CD4-positive, alpha-beta memory T cell (primary cell): Measurements from ENCODE around the gene CSNK2A2. TPM values are rescaled to one million over a fixed set of nuclear protein-coding genes. Genes with fewer than 3 reads are reported as not detected.

Source experiments
- CTCF ChIA-PET: fragments of 350-600 bp; sonication (Branson Sonifier 250); formaldehyde crosslinking; loops from one replicate; lab custom pipeline; 2021; ENCODE audit warnings: inconsistent platforms; ENCODE audit not compliant: partially characterized antibody; lab: Charles Lee
- POLR2A ChIA-PET: fragments of 350-600 bp; sonication (Branson Sonifier 250); formaldehyde crosslinking; loops from one replicate; lab custom pipeline; 2021; ENCODE audit not compliant: partially characterized antibody; lab: Charles Lee
- DNase-seq, 5 donors: peaks; one replicate each; pipeline versions ENCODE4 v3.0.0 to v3.0.0-alpha.2; 2020 to 2022; ENCODE audit warnings: mixed read lengths in 1 of 5
- H3K27ac ChIP-seq: one replicate; pipeline ENCODE4 v1.7.0; 2013; ENCODE audit warnings: low read depth, low read length
- H3K27me3 ChIP-seq: 2 replicates; pipeline ENCODE4 v1.7.0; 2013; ENCODE audit warnings: mild to moderate bottlenecking, low read length, moderate library complexity; ENCODE audit not compliant: insufficient read depth
- H3K36me3 ChIP-seq: 2 replicates; pipeline ENCODE4 v1.7.0; 2013; ENCODE audit warnings: mild to moderate bottlenecking, low read length, moderate library complexity; ENCODE audit not compliant: insufficient read depth
- H3K4me1 ChIP-seq: 2 replicates; pipeline ENCODE4 v1.7.0; 2013; ENCODE audit warnings: mild to moderate bottlenecking, low read length, moderate library complexity; ENCODE audit not compliant: insufficient read depth
- H3K4me3 ChIP-seq, 2 donors: one replicate each; pipeline ENCODE4 v1.7.0; 2013; ENCODE audit warnings: low read length in 2 of 2, mild to moderate bottlenecking in 1 of 2
- H3K9me3 ChIP-seq, 2 donors: one replicate each; pipeline ENCODE4 v1.7.0; 2013; ENCODE audit warnings: low read length in 2 of 2, control low read depth in 1 of 2; ENCODE audit not compliant: control insufficient read depth in 1 of 2
- H3K27ac Mint-ChIP-seq, 7 donors: one replicate each; pipeline ENCODE4 v1.8.0; 2020 to 2021; ENCODE audit warnings: mixed read lengths in 7 of 7, mild to moderate bottlenecking in 6 of 7, inconsistent platforms in 3 of 7, moderate library complexity in 3 of 7
- H3K27me3 Mint-ChIP-seq, 2 donors: one replicate each; pipeline ENCODE4 v1.8.0; 2020 to 2021; ENCODE audit warnings: mixed read lengths in 2 of 2
- H3K36me3 Mint-ChIP-seq, 2 donors: one replicate each; pipeline ENCODE4 v1.8.0; 2020 to 2021; ENCODE audit warnings: mixed read lengths in 2 of 2, inconsistent platforms in 1 of 2, mild to moderate bottlenecking in 1 of 2
- H3K4me1 Mint-ChIP-seq, 4 donors: one replicate each; pipeline ENCODE4 v1.8.0; 2020 to 2021; ENCODE audit warnings: mixed read lengths in 4 of 4, mild to moderate bottlenecking in 1 of 4
- H3K4me3 Mint-ChIP-seq, 8 donors: one replicate each; pipeline ENCODE4 v1.8.0; 2020 to 2021; ENCODE audit warnings: mixed read lengths in 8 of 8, mild to moderate bottlenecking in 7 of 8, moderate library complexity in 6 of 8, inconsistent platforms in 3 of 8
- H3K9me3 Mint-ChIP-seq, 8 donors: one replicate each; pipeline ENCODE4 v1.8.0; 2020 to 2021; ENCODE audit warnings: mixed read lengths in 8 of 8, mild to moderate bottlenecking in 5 of 8, inconsistent platforms in 3 of 8, moderate library complexity in 1 of 8
- intact Hi-C: fragments of 100-400 bp; cut with micrococcal nuclease; formaldehyde crosslinking; loops from one replicate; pipeline ENCODE4 v1.15.1; 2023
- polyA plus RNA-seq, 2 donors: library from polyadenylated mRNA; unstranded; fragments of 300-500 nt; fragmentation: Illumina TruSeq; gene quantifications; one replicate each; pipeline ENCODE4 v1.2.3, GENCODE V29; 2021
- total RNA-seq, 2 experiments: library from RNA; stranded (reverse); gene quantifications; one replicate each; pipeline ENCODE4 v1.2.3, GENCODE V29; 2021

Gene CSNK2A2
- total and polyA plus RNA-seq, 4 experiments from 2014 or later, result 9.7 to 63.6 (median 39.1) TPM

DNA sequence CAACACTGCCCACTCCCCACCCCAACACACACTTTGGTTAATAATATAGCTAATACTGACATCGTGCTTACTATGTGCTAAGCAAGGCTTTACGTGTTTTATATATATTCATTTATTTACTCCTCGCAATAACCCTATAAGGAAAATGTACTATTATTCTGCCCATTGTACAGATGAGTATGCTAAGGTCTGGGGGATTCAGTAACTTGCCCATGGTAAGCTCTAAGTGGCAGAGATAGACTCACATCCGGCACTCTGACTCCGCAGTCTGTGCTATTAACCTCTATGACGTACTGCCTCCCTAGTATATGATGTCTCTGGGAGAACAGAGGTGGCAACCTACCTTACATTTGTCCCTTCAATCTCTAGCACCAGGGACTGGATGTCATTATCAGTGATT is 81.4 kb downstream of the CSNK2A2 start:
- CTCF ChIA-PET, result interaction anchor here (1.2 to 1.5 kb wide), 4 partner anchors 11 to 217 kb away, joined by 3 to 5 read pairs (median 3); no protein-coding TSS in a partner anchor

DNA sequence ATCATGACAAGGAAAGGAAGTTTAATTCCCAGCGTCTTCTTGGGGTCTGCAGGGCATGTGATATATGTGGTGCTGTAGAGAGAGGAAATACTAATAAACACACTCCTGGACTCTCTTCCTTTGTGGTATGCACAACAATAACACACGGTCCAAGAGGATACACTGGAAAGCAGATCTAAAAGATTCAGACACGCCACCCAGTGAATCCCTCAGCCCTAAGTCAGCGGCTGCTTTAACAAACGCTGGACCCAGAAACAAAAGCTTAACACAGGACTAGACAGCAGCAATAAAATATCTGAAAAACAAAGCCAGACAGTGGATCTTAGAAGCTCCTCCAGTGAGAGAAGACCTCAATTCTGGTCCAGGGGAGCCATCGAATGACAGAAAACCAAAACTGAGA is 81.8 kb downstream of the CSNK2A2 start:
- Mint-ChIP-seq H3K9me3 (peaks cover 0 to 4% (median 0%) of the 10 kb centered on the region in 8 donors), H3K27me3 (no peaks in the 10 kb centered on the region), H3K27ac (peak overlapping the region in 1 of 7 donors; percentile 56), H3K4me3 (no peak overlapping the region), H3K36me3 (peaks cover 33 to 54% of the 10 kb centered on the region in 2 donors), H3K4me1 (peaks cover 13 to 18% (median 14%) of the 10 kb centered on the region in 4 donors)
- Histone ChIP-seq H3K27ac (no peak overlapping the region), H3K27me3 (no peaks in the 10 kb centered on the region), H3K4me1 (peaks cover 6% of the 10 kb centered on the region), H3K9me3 (no peaks in the 10 kb centered on the region), H3K4me3 (no peak overlapping the region), H3K36me3 (peaks cover 30% of the 10 kb centered on the region)
- intact Hi-C loops, result no loop called here
- ChIA-PET POLR2A (no interaction called here), CTCF (interaction anchor here (1.2 to 1.5 kb wide), 4 partner anchors 11 to 217 kb away, joined by 3 to 5 read pairs (median 3); no protein-coding TSS in a partner anchor)
- DNase-seq, result no peak

More for the DNA sequence above, 81.4 kb downstream of the CSNK2A2 start:
- DNase-seq, result no peak
- peaks cover 33 to 54% of the 10 kb centered on the region in 2 donors for H3K36me3 Mint-ChIP-seq
- intact Hi-C loops, result no loop called here
- no peaks in the 10 kb centered on the region for H3K27me3 Mint-ChIP-seq
- Histone ChIP-seq H3K27me3 (no peaks in the 10 kb centered on the region), H3K4me3 (no peak overlapping the region), H3K27ac (no peak overlapping the region), H3K9me3 (no peaks in the 10 kb centered on the region), H3K4me1 (peaks cover 9% of the 10 kb centered on the region), H3K36me3 (peaks cover 30% of the 10 kb centered on the region)
- no peak overlapping the region for H3K4me3 Mint-ChIP-seq
- H3K4me1 Mint-ChIP-seq, result peaks cover 13 to 22% (median 15%) of the 10 kb centered on the region in 4 donors
- peaks cover 0 to 4% (median 0%) of the 10 kb centered on the region in 8 donors for H3K9me3 Mint-ChIP-seq
- POLR2A ChIA-PET, result no interaction called here
- H3K27ac Mint-ChIP-seq, result no peak overlapping the region

DNA sequence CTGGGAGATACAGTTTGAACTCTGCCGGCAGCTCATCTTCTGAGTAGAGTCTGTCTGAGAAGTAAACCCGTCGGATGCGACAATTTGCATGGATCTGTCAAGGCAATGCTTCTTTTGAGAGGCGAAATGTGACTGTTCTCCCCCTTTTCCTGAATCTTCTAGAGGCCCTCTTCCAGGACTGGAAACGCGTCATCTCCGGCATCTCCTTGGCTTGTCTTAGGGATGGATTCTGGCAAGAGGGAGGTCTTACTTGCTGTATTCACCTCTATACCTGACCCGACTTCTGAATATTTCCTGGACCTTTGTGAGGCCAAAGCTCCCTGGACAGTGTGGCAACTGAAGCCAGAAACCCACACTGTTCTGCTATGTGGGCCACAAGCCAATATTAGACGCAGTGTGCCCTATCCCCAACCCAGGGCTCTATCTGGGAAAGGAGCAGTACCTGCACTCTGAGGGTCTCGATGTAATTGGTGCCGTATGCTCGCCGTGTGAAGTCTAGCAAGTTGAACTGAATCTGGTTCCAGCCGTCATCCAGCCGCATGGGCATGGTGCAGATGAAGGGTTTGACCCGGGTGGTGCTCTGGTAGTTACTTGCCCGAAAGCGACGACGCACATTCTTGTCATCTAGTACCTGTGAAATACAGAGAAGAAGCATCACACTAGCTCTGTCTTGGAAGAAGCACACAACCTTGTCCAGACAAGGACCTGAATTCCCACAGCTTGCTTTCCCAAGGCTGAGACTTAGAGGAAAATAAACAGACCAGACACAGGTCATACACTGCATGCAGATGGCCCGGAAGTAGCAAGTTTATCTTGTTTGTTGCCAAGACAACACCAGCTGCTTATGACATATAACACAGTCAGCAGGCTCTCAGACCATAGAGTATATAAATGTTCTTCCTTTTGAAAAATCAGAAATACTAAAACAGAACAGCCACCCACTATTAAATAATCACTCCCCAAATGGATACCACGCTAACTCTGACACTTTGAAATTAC is 82.8 kb downstream of the CSNK2A2 start:
- Histone ChIP-seq H3K36me3 (peaks cover 30% of the 10 kb centered on the region), H3K4me1 (no peaks in the 10 kb centered on the region), H3K27ac (no peak overlapping the region), H3K9me3 (no peaks in the 10 kb centered on the region), H3K4me3 (no peak overlapping the region), H3K27me3 (no peaks in the 10 kb centered on the region)
- Mint-ChIP-seq H3K4me1 (peaks cover 4 to 9% (median 8%) of the 10 kb centered on the region in 4 donors), H3K36me3 (peaks cover 33 to 54% of the 10 kb centered on the region in 2 donors), H3K9me3 (peaks cover 0 to 4% (median 0%) of the 10 kb centered on the region in 8 donors), H3K4me3 (no peak overlapping the region), H3K27me3 (no peaks in the 10 kb centered on the region), H3K27ac (peak overlapping the region in 1 of 7 donors; percentile 8)
- ChIA-PET POLR2A (no interaction called here), CTCF (interaction anchor here (1.5 kb wide), 1 partner anchor 15 kb away, joined by 3 read pairs; no protein-coding TSS in a partner anchor)
- no peak for DNase-seq
- intact Hi-C loops, result no loop called here

DNA sequence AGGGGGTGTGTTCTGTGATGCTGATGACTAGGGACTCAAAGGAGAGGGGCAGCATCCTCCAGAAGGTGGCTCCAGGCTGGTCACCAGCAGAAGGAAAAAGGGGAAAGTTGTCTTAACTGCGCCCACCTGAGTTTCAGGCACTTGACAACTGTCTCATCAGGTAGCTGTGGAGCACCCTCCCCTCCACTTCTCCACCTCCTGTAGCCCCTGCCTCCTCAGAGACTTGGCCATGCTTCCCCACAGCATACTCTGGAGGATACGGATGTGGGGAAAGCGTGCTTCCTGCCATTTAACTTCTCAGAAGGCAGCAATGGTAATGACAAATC is 86.6 kb downstream of the CSNK2A2 start:
- intact Hi-C loops, result no loop called here
- H3K4me1 Mint-ChIP-seq, result no peaks in the 10 kb centered on the region
- H3K4me3 Mint-ChIP-seq, result no peak overlapping the region
- peaks cover 24% of the 10 kb centered on the region for H3K36me3 ChIP-seq
- ChIA-PET POLR2A (no interaction called here), CTCF (no interaction called here)
- no peak overlapping the region for H3K27ac ChIP-seq
- no peaks in the 10 kb centered on the region for H3K27me3 ChIP-seq
- peaks cover 33 to 38% of the 10 kb centered on the region in 2 donors for H3K36me3 Mint-ChIP-seq
- H3K4me1 ChIP-seq, result no peaks in the 10 kb centered on the region
- no peaks in the 10 kb centered on the region for H3K27me3 Mint-ChIP-seq
- H3K27ac Mint-ChIP-seq, result no peak overlapping the region
- H3K9me3 Mint-ChIP-seq, result peaks cover 0 to 2% (median 0%) of the 10 kb centered on the region in 8 donors
- no peak overlapping the region for H3K4me3 ChIP-seq
- no peak for DNase-seq
- no peaks in the 10 kb centered on the region for H3K9me3 ChIP-seq

DNA sequence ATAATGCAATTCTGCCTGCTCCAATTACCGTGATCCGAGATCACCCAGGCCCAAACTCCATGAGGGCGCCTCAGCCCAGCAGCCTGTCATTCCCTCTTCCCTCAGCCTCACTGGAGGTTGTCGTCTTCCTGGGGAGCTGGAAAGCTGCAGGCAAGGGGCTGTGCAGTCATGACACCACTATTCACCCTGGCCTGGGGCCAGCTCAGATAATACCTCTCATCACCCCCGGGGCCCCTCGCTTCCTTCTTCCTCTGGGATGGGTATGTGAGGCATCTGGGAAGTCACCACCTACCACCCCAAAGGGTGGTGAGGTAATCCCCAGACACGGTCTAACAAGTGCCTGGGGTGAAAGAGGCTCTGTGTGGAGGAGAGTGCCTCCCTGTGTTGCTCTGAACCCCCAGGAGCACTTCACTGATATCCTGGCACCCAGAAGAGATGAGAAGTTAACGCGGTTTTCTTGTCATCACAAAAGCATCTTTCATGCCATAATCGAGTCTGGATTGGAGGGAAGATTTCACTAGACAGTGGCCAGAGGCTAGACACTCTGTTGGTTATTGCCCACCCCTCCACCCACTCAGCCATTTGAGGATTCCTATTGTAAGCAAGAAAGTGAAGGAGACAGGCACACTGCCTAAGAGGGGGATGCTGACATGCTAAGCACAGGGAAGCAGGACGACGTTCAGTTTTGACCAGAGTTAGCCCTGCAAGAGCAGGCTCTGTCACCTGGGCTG is 87.2 kb downstream of the CSNK2A2 start:
- Mint-ChIP-seq H3K4me3 (no peak overlapping the region), H3K4me1 (peaks cover 0 to 3% (median 0%) of the 10 kb centered on the region in 4 donors)
- CTCF ChIA-PET, result interaction anchor here (1.7 kb wide), 1 partner anchor 13 kb away, joined by 8 read pairs; no protein-coding TSS in a partner anchor

DNA sequence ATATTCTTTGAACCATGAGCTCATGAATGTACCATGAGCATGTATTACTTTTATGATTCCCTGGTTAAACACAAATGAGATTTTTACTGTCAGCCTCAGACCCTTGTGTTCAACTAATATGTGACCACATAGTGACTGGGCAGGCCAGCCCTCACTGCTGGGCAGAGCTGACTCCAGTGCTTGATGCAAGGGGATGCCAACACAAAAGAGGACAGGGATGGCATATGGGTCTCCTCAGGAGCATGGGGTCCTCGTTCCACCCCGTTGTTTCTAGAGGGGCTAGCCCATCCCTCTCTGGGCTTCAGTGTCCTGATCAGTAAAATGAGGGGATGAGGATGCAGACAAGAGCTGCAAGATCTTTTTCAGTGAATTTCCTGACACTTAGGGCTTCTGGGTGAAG is 88.0 kb downstream of the CSNK2A2 start:
- H3K36me3 ChIP-seq, result peaks cover 10% of the 10 kb centered on the region
- H3K9me3 ChIP-seq, result no peaks in the 10 kb centered on the region
- POLR2A ChIA-PET, result interaction anchor here (0.6 kb wide), 1 partner anchor 22 kb away, joined by 3 read pairs; no protein-coding TSS in a partner anchor
- no peak overlapping the region for H3K4me3 ChIP-seq
- Mint-ChIP-seq H3K9me3 (peaks cover 0 to 3% (median 0%) of the 10 kb centered on the region in 8 donors), H3K4me3 (no peak overlapping the region), H3K4me1 (peaks cover 0 to 4% (median 0%) of the 10 kb centered on the region in 4 donors), H3K36me3 (peaks cover 19 to 24% of the 10 kb centered on the region in 2 donors), H3K27me3 (no peaks in the 10 kb centered on the region), H3K27ac (peak overlapping the region in 2 of 7 donors; percentile 32 to 46)
- no peaks in the 10 kb centered on the region for H3K4me1 ChIP-seq
- no peaks in the 10 kb centered on the region for H3K27me3 ChIP-seq
- no peak overlapping the region for H3K27ac ChIP-seq
- CTCF ChIA-PET, result interaction anchor here (0.8 to 1.7 kb wide), 2 partner anchors 10 to 12 kb away, joined by 3 to 8 read pairs; no protein-coding TSS in a partner anchor
- no peak for DNase-seq
- intact Hi-C loops, result no loop called here

More for the DNA sequence above, 87.2 kb downstream of the CSNK2A2 start:
- DNase-seq, result no peak
- Histone ChIP-seq H3K9me3 (no peaks in the 10 kb centered on the region), H3K4me1 (no peaks in the 10 kb centered on the region), H3K27me3 (no peaks in the 10 kb centered on the region), H3K27ac (no peak overlapping the region), H3K4me3 (no peak overlapping the region), H3K36me3 (peaks cover 18% of the 10 kb centered on the region)
- no peak overlapping the region for H3K27ac Mint-ChIP-seq
- no peaks in the 10 kb centered on the region for H3K27me3 Mint-ChIP-seq
- POLR2A ChIA-PET, result no interaction called here
- intact Hi-C loops, result no loop called here
- peaks cover 28 to 33% of the 10 kb centered on the region in 2 donors for H3K36me3 Mint-ChIP-seq
- H3K9me3 Mint-ChIP-seq, result peaks cover 0 to 2% (median 0%) of the 10 kb centered on the region in 8 donors
